H9 (cell line): ENCODE results near the gene C1QL1. TPM values are rescaled to one million over a fixed set of nuclear protein-coding genes. Genes with fewer than 3 reads are reported as not detected.

Experiments
- DNase-seq: peaks from one replicate; pipeline ENCODE4 v3.0.0-alpha.2; 2017
- H2AFZ ChIP-seq: one replicate; pipeline ENCODE4 v1.6.1; 2013; ENCODE audit warnings: mild to moderate bottlenecking, low read length, control low read depth, moderate library complexity
- H2AK5ac ChIP-seq: 2 replicates; pipeline ENCODE4 v1.6.1; 2013; ENCODE audit warnings: low read length, control low read depth, mixed read lengths; ENCODE audit not compliant: insufficient read length
- H2BK120ac ChIP-seq: one replicate; pipeline ENCODE4 v1.6.1; 2013; ENCODE audit warnings: low read depth, mild to moderate bottlenecking, low read length, control low read depth, inconsistent platforms; ENCODE audit not compliant: poor library complexity, severe bottlenecking
- H2BK12ac ChIP-seq: 2 replicates; pipeline ENCODE4 v1.6.1; 2013; ENCODE audit warnings: low read length, control low read depth, mixed read lengths, low read depth; ENCODE audit not compliant: insufficient read length
- H2BK15ac ChIP-seq: 2 replicates; pipeline ENCODE4 v1.6.1; 2013; ENCODE audit warnings: low read depth, low read length, control low read depth
- H2BK20ac ChIP-seq: one replicate; pipeline ENCODE4 v1.6.1; 2013; ENCODE audit warnings: low read depth, mild to moderate bottlenecking, low read length, control low read depth, inconsistent platforms; ENCODE audit not compliant: poor library complexity, severe bottlenecking
- H2BK5ac ChIP-seq: 2 replicates; pipeline ENCODE4 v1.6.1; 2013; ENCODE audit warnings: low read length, control low read depth, mixed read lengths; ENCODE audit not compliant: insufficient read length
- H3K14ac ChIP-seq: 2 replicates; pipeline ENCODE4 v1.6.1; 2013; ENCODE audit warnings: low read length, control low read depth; ENCODE audit not compliant: insufficient read depth
- H3K18ac ChIP-seq: 2 replicates; pipeline ENCODE4 v1.6.1; 2013; ENCODE audit warnings: low read depth, mild to moderate bottlenecking, mixed read lengths, low read length, control low read depth; ENCODE audit not compliant: insufficient read length
- H3K23ac ChIP-seq: 2 replicates; pipeline ENCODE4 v1.6.1; 2013; ENCODE audit warnings: low read length, control low read depth, mixed read lengths, low read depth; ENCODE audit not compliant: insufficient read length
- H3K23me2 ChIP-seq: 2 replicates; pipeline ENCODE4 v1.6.1; 2013; ENCODE audit warnings: low read depth, mild to moderate bottlenecking, mixed read lengths, low read length, control low read depth; ENCODE audit not compliant: insufficient read length, poor library complexity, severe bottlenecking
- H3K27ac ChIP-seq: 2 replicates; pipeline ENCODE4 v1.5.1; 2013; ENCODE audit warnings: low read length, control low read depth, mixed read lengths, low read depth; ENCODE audit not compliant: insufficient read length
- H3K27me3 ChIP-seq: 2 replicates; pipeline ENCODE4 v1.6.1; 2013; ENCODE audit warnings: low read length, control low read depth, inconsistent platforms; ENCODE audit not compliant: insufficient read depth
- H3K4ac ChIP-seq: 2 replicates; pipeline ENCODE4 v1.6.1; 2013; ENCODE audit warnings: low read depth, mild to moderate bottlenecking, control low read depth, inconsistent platforms, low read length, moderate library complexity
- H3K4me1 ChIP-seq: 2 replicates; pipeline ENCODE4 v1.6.1; 2013; ENCODE audit warnings: low read length, control low read depth, inconsistent platforms; ENCODE audit not compliant: insufficient read depth
- H3K4me2 ChIP-seq: 2 replicates; pipeline ENCODE4 v1.6.1; 2013; ENCODE audit warnings: low read length, control low read depth, mixed read lengths; ENCODE audit not compliant: insufficient read length, insufficient read depth
- H3K56ac ChIP-seq: 2 replicates; pipeline ENCODE4 v1.6.1; 2013; ENCODE audit warnings: low read depth, mild to moderate bottlenecking, mixed read lengths, low read length, control low read depth; ENCODE audit not compliant: insufficient read length
- H3K79me1 ChIP-seq: 2 replicates; pipeline ENCODE4 v1.6.1; 2013; ENCODE audit warnings: low read depth, mild to moderate bottlenecking, moderate library complexity, low read length, control low read depth, inconsistent platforms; ENCODE audit not compliant: insufficient read depth, poor library complexity, severe bottlenecking
- H3K79me2 ChIP-seq: 2 replicates; pipeline ENCODE4 v1.6.1; 2013; ENCODE audit warnings: low read length, control low read depth, inconsistent platforms; ENCODE audit not compliant: insufficient read depth
- H3K9ac ChIP-seq: 2 replicates; pipeline ENCODE4 v1.6.1; 2013; ENCODE audit warnings: low read length, control low read depth, mixed read lengths; ENCODE audit not compliant: insufficient read length; ENCODE audit errors: extremely low read depth
- H3K9me3 ChIP-seq: one replicate; pipeline ENCODE4 v1.6.1; 2013; ENCODE audit warnings: low read depth, low read length, inconsistent platforms; ENCODE audit not compliant: control insufficient read depth
- H3T11ph ChIP-seq: one replicate; pipeline ENCODE4 v1.6.1; 2013; ENCODE audit warnings: mild to moderate bottlenecking, low read length, control low read depth, inconsistent platforms
- H4K20me1 ChIP-seq: one replicate; pipeline ENCODE4 v1.6.1; 2013; ENCODE audit not compliant: control insufficient read depth, insufficient read length, insufficient read depth
- H4K5ac ChIP-seq: 2 replicates; pipeline ENCODE4 v1.6.1; 2013; ENCODE audit warnings: low read depth, mild to moderate bottlenecking, mixed read lengths, low read length, control low read depth; ENCODE audit not compliant: insufficient read length
- H4K8ac ChIP-seq: replicated peaks from 2 replicates; pipeline ENCODE4 v1.6.1; 2013; ENCODE audit warnings: low read length, control low read depth, mixed read lengths, low read depth; ENCODE audit not compliant: insufficient read length
- H4K91ac ChIP-seq: 2 replicates; pipeline ENCODE4 v1.6.1; 2013; ENCODE audit warnings: low read depth, mild to moderate bottlenecking, moderate library complexity, mixed read lengths, low read length, control low read depth; ENCODE audit not compliant: insufficient read length
- H3K27ac Mint-ChIP-seq, 3 experiments: 2 replicates in 2 of 3; 3 replicates in 1 of 3; pipeline ENCODE4 v1.8.0; 2020 to 2021; ENCODE audit warnings: mixed read lengths in 3 of 3, mild to moderate bottlenecking in 1 of 3, moderate library complexity in 1 of 3
- H3K27me3 Mint-ChIP-seq: 2 replicates; pipeline ENCODE4 v1.8.0; 2021; ENCODE audit warnings: low read depth, mild to moderate bottlenecking, moderate library complexity, mixed read lengths
- H3K36me3 Mint-ChIP-seq, 3 experiments: 2 replicates in 2 of 3; 3 replicates in 1 of 3; pipeline ENCODE4 v1.8.0; 2020 to 2021; ENCODE audit warnings: low read depth in 3 of 3, mixed read lengths in 3 of 3; ENCODE audit not compliant: insufficient read depth in 1 of 3
- H3K4me1 Mint-ChIP-seq, 2 experiments: 2 replicates each; pipeline ENCODE4 v1.8.0; 2020; ENCODE audit warnings: mixed read lengths in 2 of 2
- H3K4me3 Mint-ChIP-seq, 2 experiments: 2 replicates in 1 of 2; 3 replicates in 1 of 2; pipeline ENCODE4 v1.8.0; 2020 to 2021; ENCODE audit warnings: mild to moderate bottlenecking in 2 of 2, mixed read lengths in 2 of 2, moderate library complexity in 1 of 2
- H3K9me3 Mint-ChIP-seq, 2 experiments: 2 replicates in 1 of 2; 3 replicates in 1 of 2; pipeline ENCODE4 v1.8.0; 2020; ENCODE audit warnings: mild to moderate bottlenecking in 2 of 2, mixed read lengths in 2 of 2, moderate library complexity in 1 of 2
- WGBS: extraction: QIAGEN DNeasy Blood & Tissue Kit; methylation state at CpG from one replicate; pipeline ENCODE4 v1.1.7; 2013; ENCODE audit warnings: missing lambda C conversion rate, low lambda C conversion rate, mixed read lengths; ENCODE audit not compliant: insufficient read length; ENCODE audit errors: extremely low coverage; 5-methylcytosine and 5-hydroxymethylcytosine counted together
- total RNA-seq: library from RNA; stranded (reverse); gene quantifications from 2 replicates; pipeline ENCODE4 v1.2.1, GENCODE V29; 2021
- TF ChIP-seq, protein P1 (sequence below): fragments of 200-600 bp; sonication (generic); conservative IDR thresholded peaks from 3 replicates; pipeline ENCODE4 v1.8.0; 2021; ENCODE audit warnings: antibody characterized with exemption, mild to moderate bottlenecking

The C1QL1 gene
- total RNA-seq, 1 experiment from 2014 or later, result 6.0 TPM

DNA sequence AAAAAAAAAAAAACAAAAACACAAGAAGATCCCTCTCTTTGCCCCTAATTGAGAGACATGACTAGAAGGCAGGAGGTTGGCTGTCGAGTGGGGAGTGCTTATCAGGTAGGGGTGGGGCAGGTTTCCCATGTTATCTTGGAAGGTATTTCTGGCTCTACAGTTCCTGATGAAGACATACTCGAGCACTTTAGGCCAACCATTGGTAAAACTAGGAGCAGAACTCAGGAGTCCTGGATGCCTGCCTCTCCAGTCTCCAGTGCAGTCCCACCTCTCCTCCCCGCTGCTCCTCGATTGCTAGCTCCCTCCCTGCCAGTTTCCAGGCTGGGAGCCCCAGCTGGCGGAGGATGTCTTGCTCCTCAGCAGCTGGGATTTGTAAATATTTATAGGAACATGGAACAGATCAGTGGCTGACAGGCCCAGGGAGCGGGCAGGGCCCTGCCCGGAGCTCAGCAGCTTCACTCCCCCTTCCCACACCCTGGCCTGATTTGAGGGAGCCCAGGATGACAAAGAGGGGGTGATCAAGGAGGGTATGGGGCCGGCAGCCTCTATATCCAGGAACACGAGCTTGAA, 11.4 kb upstream of the C1QL1 start:
- Histone ChIP-seq H2BK5ac (no peak overlapping the region), H3K79me2 (no peaks in the 10 kb centered on the region), H3K18ac (no peak overlapping the region), H3T11ph (no peak overlapping the region), H4K20me1 (no peaks in the 10 kb centered on the region), H3K23me2 (no peaks in the 10 kb centered on the region), H3K56ac (no peak overlapping the region), H3K27ac (no peak overlapping the region), H4K91ac (no peak overlapping the region), H3K4ac (no peak overlapping the region), H2BK20ac (no peak overlapping the region), H2AFZ (no peak overlapping the region), H2BK120ac (no peak overlapping the region), H2BK15ac (no peak overlapping the region), H3K27me3 (no peaks in the 10 kb centered on the region), H4K5ac (no peak overlapping the region), H3K9me3 (no peaks in the 10 kb centered on the region), H4K8ac (no peak overlapping the region), H3K14ac (no peak overlapping the region), H3K23ac (no peak overlapping the region), H3K4me2 (no peak overlapping the region), H3K9ac (no peak overlapping the region), H3K79me1 (no peaks in the 10 kb centered on the region), H2BK12ac (no peak overlapping the region), H2AK5ac (no peak overlapping the region), H3K4me1 (no peaks in the 10 kb centered on the region; the same call in 1 of the 2 replicates)
- no peak for DNase-seq
- TF ChIP-seq, protein P1, sequence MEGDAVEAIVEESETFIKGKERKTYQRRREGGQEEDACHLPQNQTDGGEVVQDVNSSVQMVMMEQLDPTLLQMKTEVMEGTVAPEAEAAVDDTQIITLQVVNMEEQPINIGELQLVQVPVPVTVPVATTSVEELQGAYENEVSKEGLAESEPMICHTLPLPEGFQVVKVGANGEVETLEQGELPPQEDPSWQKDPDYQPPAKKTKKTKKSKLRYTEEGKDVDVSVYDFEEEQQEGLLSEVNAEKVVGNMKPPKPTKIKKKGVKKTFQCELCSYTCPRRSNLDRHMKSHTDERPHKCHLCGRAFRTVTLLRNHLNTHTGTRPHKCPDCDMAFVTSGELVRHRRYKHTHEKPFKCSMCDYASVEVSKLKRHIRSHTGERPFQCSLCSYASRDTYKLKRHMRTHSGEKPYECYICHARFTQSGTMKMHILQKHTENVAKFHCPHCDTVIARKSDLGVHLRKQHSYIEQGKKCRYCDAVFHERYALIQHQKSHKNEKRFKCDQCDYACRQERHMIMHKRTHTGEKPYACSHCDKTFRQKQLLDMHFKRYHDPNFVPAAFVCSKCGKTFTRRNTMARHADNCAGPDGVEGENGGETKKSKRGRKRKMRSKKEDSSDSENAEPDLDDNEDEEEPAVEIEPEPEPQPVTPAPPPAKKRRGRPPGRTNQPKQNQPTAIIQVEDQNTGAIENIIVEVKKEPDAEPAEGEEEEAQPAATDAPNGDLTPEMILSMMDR, result no peak
- no CpG with 5 or more reads among the region's 9 CpGs for WGBS
- H3K4me1 Mint-ChIP-seq, result peaks cover 9 to 40% of the 10 kb centered on the region in 2 experiments
- no peak overlapping the region for H3K27ac Mint-ChIP-seq
- peaks cover 2 to 3% of the 10 kb centered on the region in 2 experiments; a peak in 2 of 5 replicates for H3K9me3 Mint-ChIP-seq
- H3K4me3 Mint-ChIP-seq, result no peak overlapping the region
- H3K27me3 Mint-ChIP-seq, result peaks cover 50% of the 10 kb centered on the region
- no peaks in the 10 kb centered on the region; a peak in 1 of 7 replicates for H3K36me3 Mint-ChIP-seq
